NT2/D1 (cell line): ENCODE measurements around the gene SMIM24.

Source experiments
- DNase-seq: peaks from one replicate; pipeline ENCODE4 v3.0.0-alpha.2; 2011; ENCODE audit warnings: low read depth, low spot score
- H3K27me3 ChIP-seq: 2 replicates; pipeline ENCODE4 v1.6.0; 2011; ENCODE audit warnings: mild to moderate bottlenecking; ENCODE audit not compliant: insufficient read length, insufficient read depth
- H3K36me3 ChIP-seq: 2 replicates; pipeline ENCODE4 v1.6.1; 2011; ENCODE audit warnings: mild to moderate bottlenecking, low read length, mixed read lengths; ENCODE audit not compliant: insufficient read depth, insufficient read length
- H3K4me1 ChIP-seq: 2 replicates; pipeline ENCODE4 v1.5.1; 2011; ENCODE audit not compliant: insufficient read depth, insufficient read length
- H3K4me3 ChIP-seq: 2 replicates; pipeline ENCODE4 v1.5.1; 2011; ENCODE audit warnings: low read depth; ENCODE audit not compliant: insufficient read length
- H3K9ac ChIP-seq: 2 replicates; pipeline ENCODE4 v1.6.0; 2011; ENCODE audit warnings: low read depth; ENCODE audit not compliant: insufficient read length
- H3K9me3 ChIP-seq: 2 replicates; pipeline ENCODE4 v1.5.1; 2011; ENCODE audit warnings: mild to moderate bottlenecking, low read length; ENCODE audit not compliant: insufficient read depth
- SUZ12 ChIP-seq: IDR thresholded peaks from 2 replicates; pipeline ENCODE4 v1.6.1; 2011; ENCODE audit not compliant: insufficient read length, insufficient read depth; ENCODE audit errors: extremely low read depth
- YY1 ChIP-seq: IDR thresholded peaks from 2 replicates; pipeline ENCODE4 v1.6.1; 2011; ENCODE audit not compliant: insufficient read length, insufficient read depth
- ZNF274 ChIP-seq: IDR thresholded peaks from 2 replicates; pipeline ENCODE4 v1.6.1; 2011; ENCODE audit warnings: mild to moderate bottlenecking, low read depth, low read length

The SMIM24 gene

DNA sequence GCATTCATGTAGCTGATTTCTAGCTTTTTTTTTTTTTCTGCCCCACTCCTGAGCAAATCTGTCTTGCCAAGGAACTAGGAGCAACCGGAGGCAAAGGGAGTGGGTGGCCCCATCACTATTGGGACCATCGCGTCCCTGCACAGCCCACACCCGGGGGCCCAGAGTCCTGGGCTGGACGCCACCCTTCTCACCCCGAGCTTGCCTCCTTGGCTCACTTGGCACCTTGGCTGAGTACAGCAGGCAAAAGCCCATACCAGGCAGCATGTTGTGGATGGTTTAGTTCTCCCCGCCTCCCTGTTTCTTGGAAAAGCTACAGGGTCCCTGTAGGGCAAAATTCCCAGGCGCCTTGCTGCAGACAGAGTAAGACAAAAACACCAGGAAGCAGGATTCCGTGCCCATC lies 13.7 kb downstream of the SMIM24 start:
- no peak overlapping the region for H3K9ac ChIP-seq
- no peak for DNase-seq

DNA sequence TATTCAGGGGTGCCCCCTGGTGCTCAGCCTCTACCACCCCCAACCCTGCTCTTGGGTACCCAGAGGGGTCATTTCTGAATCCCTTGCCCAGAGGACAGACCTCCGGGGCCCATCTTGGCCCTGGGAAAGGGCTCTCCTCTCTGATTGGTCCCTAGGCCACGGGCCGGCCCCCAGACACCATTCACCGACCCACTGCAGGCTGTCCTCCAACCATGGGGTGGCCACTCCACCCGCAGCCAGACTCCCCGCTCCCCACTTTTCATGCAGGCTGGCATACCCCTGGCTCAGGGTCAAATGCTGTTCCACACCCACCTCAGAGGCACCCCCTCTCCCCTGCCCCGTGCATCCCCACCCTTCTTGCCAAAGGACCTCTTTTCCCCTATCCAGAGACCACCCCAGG lies 14.8 kb downstream of the SMIM24 start:
- Histone ChIP-seq H3K4me1 (peaks cover 6% of the 10 kb centered on the region), H3K36me3 (peaks cover 3% of the 10 kb centered on the region), H3K4me3 (no peak overlapping the region), H3K9me3 (peaks cover 13% of the 10 kb centered on the region; the same call in 1 of the 2 replicates), H3K27me3 (peaks cover 3% of the 10 kb centered on the region), H3K9ac (no peak overlapping the region)
- DNase-seq, result no peak
- no peak for TF ChIP-seq SUZ12
- TF ChIP-seq ZNF274, result no peak
- TF ChIP-seq YY1, result no peak

More for the DNA sequence above, 13.7 kb downstream of the SMIM24 start:
- Histone ChIP-seq H3K9me3 (peaks cover 13% of the 10 kb centered on the region; the same call in 1 of the 2 replicates), H3K4me3 (no peak overlapping the region), H3K4me1 (peaks cover 9% of the 10 kb centered on the region), H3K27me3 (peaks cover 3% of the 10 kb centered on the region), H3K36me3 (peaks cover 3% of the 10 kb centered on the region)
- no peak for TF ChIP-seq ZNF274
- no peak for TF ChIP-seq SUZ12
- TF ChIP-seq YY1, result no peak

DNA sequence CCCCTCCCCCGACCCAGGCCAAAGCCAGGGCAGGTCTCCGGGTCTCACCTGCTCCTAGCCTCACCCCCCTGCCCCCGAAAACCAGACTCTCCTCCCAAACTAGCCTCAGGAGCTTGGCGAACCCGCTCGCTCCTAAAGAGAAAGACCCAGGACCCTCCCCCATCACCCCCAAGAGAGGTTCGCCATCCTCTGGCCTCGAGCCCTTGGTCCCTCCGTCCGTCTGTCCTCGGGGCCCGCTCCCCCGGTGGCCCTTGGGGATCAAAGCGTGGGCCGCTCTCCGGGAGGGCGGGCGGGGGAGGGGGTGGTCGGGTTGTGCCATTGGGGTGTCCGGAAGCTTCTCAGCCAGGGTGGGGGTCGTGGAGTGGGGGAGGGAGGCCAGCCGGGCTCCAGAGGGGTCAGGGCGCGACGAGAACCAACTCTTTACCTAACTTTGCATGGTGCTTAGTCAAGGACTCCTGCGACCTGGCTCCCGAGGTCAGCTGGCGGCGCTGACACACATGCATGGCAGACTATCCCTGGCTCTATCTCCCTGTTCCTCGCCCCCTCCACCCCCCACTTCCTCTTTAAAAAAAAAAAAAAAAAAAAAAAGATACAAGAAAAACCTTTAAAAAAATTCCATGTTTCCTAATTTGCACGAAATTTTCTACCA lies 15.6 kb downstream of the SMIM24 start:
- no peak for TF ChIP-seq SUZ12
- no peak for TF ChIP-seq ZNF274
- no peak for TF ChIP-seq YY1
- Histone ChIP-seq H3K27me3 (peaks cover 3% of the 10 kb centered on the region), H3K9me3 (peaks cover 13% of the 10 kb centered on the region; the same call in 1 of the 2 replicates), H3K4me1 (peaks cover 4% of the 10 kb centered on the region), H3K36me3 (peaks cover 3% of the 10 kb centered on the region), H3K4me3 (no peak overlapping the region), H3K9ac (no peak overlapping the region)
- DNase-seq, result no peak

DNA sequence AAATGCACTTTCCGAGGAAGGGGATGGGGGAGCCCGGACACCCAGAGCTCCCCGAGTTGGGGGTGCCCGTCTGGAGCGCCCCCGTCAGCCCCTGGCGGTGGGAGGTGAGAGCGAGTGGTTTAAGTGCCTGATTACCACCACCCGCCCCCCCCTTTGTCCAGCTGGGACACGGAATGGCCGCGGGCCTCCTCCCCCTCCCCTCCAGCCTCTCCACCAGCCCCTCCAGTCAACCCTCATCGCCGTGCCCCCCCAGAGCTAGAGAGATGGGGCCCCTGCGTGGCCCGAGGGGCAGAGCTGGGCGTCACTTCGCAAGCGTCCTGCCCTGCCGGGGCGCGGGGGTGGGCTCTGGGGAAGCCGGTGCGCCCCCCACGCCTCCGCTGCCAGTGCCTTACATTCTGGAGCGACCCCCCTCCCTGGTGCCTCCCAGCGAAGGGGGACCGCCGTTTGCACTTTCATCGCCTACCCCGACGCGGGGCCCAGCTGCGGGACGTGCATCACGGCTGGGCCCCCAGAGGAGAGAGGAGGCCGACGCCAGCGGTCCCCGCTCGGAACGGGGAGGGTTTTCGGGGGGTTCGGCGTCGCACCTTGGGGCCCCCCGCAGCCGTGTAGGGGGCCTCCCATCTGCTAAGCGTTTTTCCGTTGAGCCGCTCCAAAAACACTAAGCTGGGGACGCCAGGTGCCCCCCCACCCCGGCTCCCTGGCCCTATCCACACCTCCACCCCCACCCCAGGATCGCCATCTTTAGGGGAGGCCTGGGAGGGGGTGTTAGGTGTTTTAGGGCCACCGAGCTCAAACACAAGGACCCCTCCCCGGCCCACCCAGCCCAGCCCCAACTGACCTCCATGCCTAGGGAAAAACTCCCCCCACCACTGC lies 16.4 kb downstream of the SMIM24 start:
- Histone ChIP-seq H3K4me3 (no peak overlapping the region), H3K36me3 (peaks cover 3% of the 10 kb centered on the region), H3K9me3 (peaks cover 13% of the 10 kb centered on the region; the same call in 1 of the 2 replicates), H3K9ac (peak overlapping the region; percentile 10), H3K27me3 (peaks cover 3% of the 10 kb centered on the region), H3K4me1 (peaks cover 8% of the 10 kb centered on the region)
- no peak for DNase-seq
- TF ChIP-seq YY1, result no peak

DNA sequence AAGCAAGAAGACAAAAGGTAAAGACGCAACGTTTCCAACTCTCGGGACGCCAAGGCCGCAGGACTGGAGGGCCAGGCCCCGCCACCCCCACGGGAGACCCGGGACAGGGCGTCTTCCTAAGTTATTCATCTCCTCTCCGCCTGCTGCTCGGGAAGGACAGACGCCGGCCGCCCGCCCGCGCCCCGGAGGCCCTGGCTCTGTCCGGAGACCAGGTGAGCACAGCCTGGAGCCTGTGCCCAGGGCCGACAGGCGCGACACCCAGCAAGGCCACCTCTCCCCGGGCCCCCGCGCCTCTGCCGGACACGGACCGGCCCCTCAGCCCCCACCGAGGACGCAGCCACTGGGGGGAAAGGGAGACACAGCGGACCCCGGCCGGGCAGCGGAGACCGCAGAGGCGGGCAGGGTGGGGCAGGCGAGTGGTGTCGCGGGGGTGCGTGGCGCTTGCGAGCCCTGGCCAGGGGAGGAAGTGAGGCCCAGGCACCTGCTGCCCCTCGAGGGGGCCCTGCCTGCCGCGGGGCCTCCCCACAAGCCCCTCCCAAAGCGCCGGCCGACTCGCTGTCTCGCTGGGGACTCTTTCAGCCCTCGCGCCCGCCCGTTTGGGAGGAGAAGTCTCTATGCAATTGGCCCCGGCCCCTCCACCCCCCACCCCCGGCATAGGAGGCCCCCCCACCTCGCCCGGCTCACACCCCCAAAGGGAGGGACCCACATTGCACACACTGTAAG lies 17.2 kb downstream of the SMIM24 start:
- peaks cover 11% of the 10 kb centered on the region; the same call in 1 of the 2 replicates for H3K9me3 ChIP-seq
- H3K36me3 ChIP-seq, result peaks cover 3% of the 10 kb centered on the region
- DNase-seq, result no peak
- H3K27me3 ChIP-seq, result peaks cover 3% of the 10 kb centered on the region
- no peak overlapping the region for H3K9ac ChIP-seq
- peaks cover 11% of the 10 kb centered on the region for H3K4me1 ChIP-seq
- H3K4me3 ChIP-seq, result no peak overlapping the region
- TF ChIP-seq YY1 (no peak), SUZ12 (no peak), ZNF274 (no peak)

DNA sequence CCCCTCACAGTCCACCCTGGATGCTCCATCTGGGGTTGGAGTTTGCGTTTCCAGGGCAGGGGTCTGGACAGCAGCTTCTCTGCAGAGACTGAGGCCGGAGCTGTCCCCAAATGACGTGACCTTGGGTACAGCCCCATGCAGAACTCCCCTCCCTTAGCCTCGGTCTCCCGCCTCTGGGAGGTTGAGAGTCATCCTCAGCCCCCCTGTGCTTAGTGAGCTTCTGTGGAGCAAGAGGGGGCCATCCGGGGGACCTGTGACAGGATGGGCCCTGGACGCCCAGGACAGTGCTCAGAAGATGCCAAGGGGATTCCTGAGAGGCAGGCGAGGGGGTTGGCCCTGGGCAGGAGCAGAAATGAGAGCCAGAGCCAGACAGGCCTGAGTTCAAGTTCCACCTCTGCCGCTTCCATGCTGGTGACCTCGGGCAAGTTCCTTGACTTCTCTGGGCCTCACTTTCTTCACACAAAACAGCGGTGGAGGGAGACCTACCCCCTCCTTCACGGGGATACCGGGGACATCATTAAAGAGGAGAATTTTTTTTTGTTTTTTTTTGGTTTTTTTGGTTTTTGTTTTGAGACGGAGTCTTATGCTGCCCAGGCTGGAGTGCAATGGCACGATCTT lies 20.3 kb downstream of the SMIM24 start:
- H3K9me3 ChIP-seq, result no peaks in the 10 kb centered on the region
- no peak for DNase-seq
- H3K27me3 ChIP-seq, result peaks cover 3% of the 10 kb centered on the region
- H3K36me3 ChIP-seq, result peaks cover 11% of the 10 kb centered on the region
- H3K9ac ChIP-seq, result peak overlapping the region; percentile 1
- no peak overlapping the region for H3K4me3 ChIP-seq
- H3K4me1 ChIP-seq, result peaks cover 18% of the 10 kb centered on the region
- TF ChIP-seq ZNF274 (no peak), YY1 (no peak)
